Kidney epithelial cell (primary cell): ENCODE results near the gene SSC4D. TPM values are rescaled to one million over a fixed set of nuclear protein-coding genes. Genes with fewer than 3 reads are reported as not detected.
"Not testable (repeated sequence)": the region's sequence is repeated elsewhere in the genome, so short reads cannot be mapped to it uniquely, and the experiment has no call there.

Experiments used
- DNase-seq: peaks from one replicate; pipeline ENCODE4 v3.0.0-alpha.2; 2010; ENCODE audit warnings: low read depth
- H3K27me3 ChIP-seq: 2 replicates; pipeline ENCODE4 v1.6.0; 2011; ENCODE audit warnings: low read length; ENCODE audit not compliant: control insufficient read depth, insufficient read depth
- H3K36me3 ChIP-seq: 2 replicates; pipeline ENCODE4 v1.5.1; 2011; ENCODE audit warnings: low read length; ENCODE audit not compliant: control insufficient read depth, insufficient read depth
- H3K4me3 ChIP-seq: 2 replicates; pipeline ENCODE4 v1.5.1; 2011; ENCODE audit warnings: low read depth, mild to moderate bottlenecking, control low read depth, low read length
- CTCF ChIP-seq: IDR thresholded peaks from 2 replicates; pipeline ENCODE4 v1.5.1; 2011; ENCODE audit warnings: mild to moderate bottlenecking, moderate library complexity, low read length, control low read depth, inconsistent platforms; ENCODE audit not compliant: insufficient read depth, poor library complexity, severe bottlenecking
- total RNA-seq: library from RNA; depleted of rRNA; stranded (reverse); fragments of >200 nt; gene quantifications from 2 replicates; pipeline ENCODE4 v1.2.3, GENCODE V29; 2015

SSC4D gene
- total RNA-seq, 1 donor from 2014 or later: 6.4 TPM

- Histone ChIP-seq H3K4me3 (no peak overlapping the region), H3K27me3 (no peaks in the 10 kb centered on the region), H3K36me3 (no peaks in the 10 kb centered on the region)
- no peak for DNase-seq
- TF ChIP-seq CTCF: no peak
Observed at GRCh38 chr7:76430836-76431235, 21.3 kb upstream of the SSC4D start.

- TF ChIP-seq CTCF: no peak
- no peak overlapping the region for H3K4me3 ChIP-seq
- no peaks in the 10 kb centered on the region for H3K36me3 ChIP-seq
- H3K27me3 ChIP-seq: no peaks in the 10 kb centered on the region
- no peak for DNase-seq
Observed at GRCh38 chr7:76430211-76430610, 20.7 kb upstream of the SSC4D start.

GRCh38 chr7:76428868-76429805, 19.6 kb upstream of the SSC4D start:
- H3K27me3 ChIP-seq: no peaks in the 10 kb centered on the region
- H3K4me3 ChIP-seq: no peak overlapping the region
- DNase-seq: no peak
- no peak for TF ChIP-seq CTCF
- no peaks in the 10 kb centered on the region for H3K36me3 ChIP-seq

GRCh38 chr7:76428149-76428823, 18.8 kb upstream of the SSC4D start:
- no peaks in the 10 kb centered on the region for H3K27me3 ChIP-seq
- no peaks in the 10 kb centered on the region for H3K36me3 ChIP-seq
- TF ChIP-seq CTCF: no peak
- no peak for DNase-seq
- no peak overlapping the region for H3K4me3 ChIP-seq

- Histone ChIP-seq H3K27me3 (no peaks in the 10 kb centered on the region), H3K36me3 (no peaks in the 10 kb centered on the region), H3K4me3 (no peak overlapping the region)
- TF ChIP-seq CTCF: no peak
- no peak for DNase-seq
Observed at GRCh38 chr7:76427635-76428034, 18.1 kb upstream of the SSC4D start.

GRCh38 chr7:76426246-76426645, 16.7 kb upstream of the SSC4D start:
- TF ChIP-seq CTCF: no peak
- DNase-seq: no peak
- no peak overlapping the region for H3K4me3 ChIP-seq
- no peaks in the 10 kb centered on the region for H3K27me3 ChIP-seq
- no peaks in the 10 kb centered on the region for H3K36me3 ChIP-seq

GRCh38 chr7:76425558-76425957, 16.1 kb upstream of the SSC4D start:
- not testable (repeated sequence) for H3K27me3 ChIP-seq, DNase-seq, H3K36me3 ChIP-seq, H3K4me3 ChIP-seq
